HG02623 (cell line): ENCODE data around the gene ELOVL2.
"Not testable (repeated sequence)": the region's sequence is repeated elsewhere in the genome, so short reads cannot be mapped to it uniquely, and the experiment has no call there.

ENCODE experiments used
- ATAC-seq: cut with Tn5 transposase; IDR thresholded peaks from one replicate; pipeline ENCODE4 v1.9.1; 2021; ENCODE audit warnings: moderate library complexity; ENCODE audit not compliant: unreplicated experiment

Gene ELOVL2

DNA sequence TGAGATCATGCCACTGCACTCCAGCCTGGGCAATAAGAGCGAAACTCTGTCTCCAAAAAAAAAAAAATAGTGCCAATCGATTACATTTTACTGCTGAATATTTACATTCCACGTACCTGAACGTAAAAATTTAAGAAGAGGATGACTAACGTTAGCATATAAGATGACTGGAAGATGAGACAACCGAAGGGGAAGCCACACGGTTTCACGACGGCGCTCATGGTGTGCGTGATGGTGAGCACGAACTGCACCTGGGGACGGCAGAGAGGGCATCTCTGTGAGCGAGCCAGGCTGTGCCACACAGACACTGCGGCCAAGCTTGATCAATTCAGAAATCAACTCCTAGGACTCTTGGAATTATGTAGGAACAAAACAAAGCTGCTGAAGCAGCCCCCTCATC, 54.5 kb downstream of the ELOVL2 start:
- no peak for ATAC-seq

DNA sequence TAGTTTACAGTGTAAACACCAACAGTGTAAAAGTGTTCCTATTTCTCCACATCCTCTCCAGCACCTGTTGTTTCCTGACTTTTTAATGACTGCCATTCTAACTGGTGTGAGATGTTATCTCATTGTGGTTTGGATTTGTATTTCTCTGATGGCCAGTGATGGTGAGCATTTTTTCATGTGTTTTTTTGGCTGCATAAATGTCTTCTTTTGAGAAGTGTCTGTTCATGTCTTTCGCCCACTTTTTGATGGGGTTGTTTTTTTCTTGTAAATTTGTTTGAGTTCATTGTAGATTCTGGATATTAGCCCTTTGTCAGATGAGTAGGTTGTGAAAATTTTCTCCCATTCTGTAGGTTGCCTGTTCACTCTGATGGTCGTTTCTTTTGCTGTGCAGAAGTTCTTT, 59.1 kb downstream of the ELOVL2 start:
- ATAC-seq: not testable (repeated sequence)

DNA sequence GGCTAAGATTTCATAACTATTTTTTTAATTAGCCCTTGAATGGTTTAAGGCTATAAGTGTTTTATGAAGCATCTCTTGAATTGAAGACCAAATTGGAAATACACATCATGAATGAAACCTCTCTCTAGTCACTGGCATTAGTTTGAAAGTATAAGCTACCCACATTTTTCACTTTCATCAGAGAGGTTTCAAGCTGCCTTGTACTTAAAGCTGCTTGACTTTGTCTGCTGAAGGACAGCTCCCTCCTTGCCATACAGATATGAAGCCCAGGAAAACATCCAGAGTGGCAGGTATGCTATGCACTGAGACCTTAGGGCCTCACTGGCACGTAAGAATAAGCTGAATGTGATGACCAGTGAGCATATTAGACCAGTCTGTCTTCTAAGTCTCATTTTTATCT, 62.7 kb downstream of the ELOVL2 start:
- ATAC-seq: no peak

DNA sequence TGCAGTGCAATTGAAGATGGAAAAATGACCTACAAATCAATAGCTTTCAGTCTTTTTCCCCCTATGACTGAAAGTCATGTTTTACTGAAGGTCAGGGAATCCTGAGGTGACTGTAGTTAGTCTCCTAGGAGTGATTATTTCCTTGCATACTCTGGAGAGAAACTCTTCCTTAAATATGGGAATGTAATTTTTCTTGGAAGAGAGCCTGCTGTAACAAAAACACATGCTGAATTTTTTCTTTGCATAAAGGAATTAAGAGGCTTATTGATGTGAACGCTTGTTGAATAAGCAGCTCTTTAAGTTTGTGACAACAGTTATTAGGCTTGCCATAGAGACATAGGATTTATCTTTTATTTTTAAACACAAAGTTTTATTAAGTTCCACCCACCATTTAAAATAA, 64.5 kb downstream of the ELOVL2 start:
- no peak for ATAC-seq

DNA sequence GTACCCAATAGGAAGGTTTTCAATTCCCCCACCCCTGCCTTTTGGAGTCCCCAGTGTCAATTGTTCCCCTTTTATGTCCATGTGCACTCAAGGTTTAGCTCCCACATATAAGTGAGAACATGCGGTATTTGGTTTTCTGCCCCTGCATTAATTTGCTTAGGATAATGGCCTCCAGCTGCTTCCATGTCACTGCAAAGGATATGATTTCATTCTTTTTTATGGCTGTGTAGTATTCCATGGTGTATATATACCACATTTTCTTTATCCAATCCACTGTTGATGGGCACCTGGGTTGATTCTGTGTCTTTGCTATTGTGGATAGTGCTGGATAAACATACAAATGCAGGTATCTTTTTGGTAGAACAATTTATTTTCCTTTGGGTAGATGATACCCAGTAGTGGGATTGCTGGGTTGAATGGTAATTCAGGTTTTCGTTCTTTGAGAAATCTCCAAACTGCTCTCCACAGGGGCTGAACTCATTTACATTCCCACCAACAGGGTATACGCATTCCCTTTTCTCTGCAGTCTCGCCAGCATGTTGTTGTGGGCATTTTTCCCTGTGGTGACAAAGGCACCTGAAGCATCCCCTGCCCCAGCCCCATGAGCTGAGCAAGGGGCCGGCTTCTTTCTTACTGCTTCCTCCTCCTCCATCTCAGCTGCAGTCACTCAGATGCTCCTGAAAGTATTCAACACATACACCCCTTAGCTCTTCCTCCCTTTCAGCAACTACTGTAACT, 66.7 kb downstream of the ELOVL2 start:
- no peak for ATAC-seq

DNA sequence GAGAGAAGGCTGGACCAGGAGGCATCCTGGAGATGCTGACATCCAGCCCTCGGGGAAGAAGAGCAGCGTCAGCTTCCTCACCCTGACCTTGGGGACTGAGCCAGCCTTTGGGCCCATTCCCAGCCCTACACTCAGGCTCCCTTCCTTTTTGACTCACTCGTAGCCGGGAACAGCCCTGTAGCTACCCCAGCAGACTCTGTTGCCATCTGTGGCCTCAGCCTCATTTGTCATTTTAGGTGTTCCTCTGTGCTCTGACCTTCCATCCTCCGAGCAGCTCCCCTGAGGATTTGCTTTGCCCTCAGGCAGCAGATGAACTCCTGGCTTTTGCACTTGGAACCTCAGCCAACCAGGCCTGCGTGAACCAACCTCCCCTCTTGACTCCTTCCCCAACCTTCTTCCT, 67.5 kb downstream of the ELOVL2 start:
- no peak for ATAC-seq

DNA sequence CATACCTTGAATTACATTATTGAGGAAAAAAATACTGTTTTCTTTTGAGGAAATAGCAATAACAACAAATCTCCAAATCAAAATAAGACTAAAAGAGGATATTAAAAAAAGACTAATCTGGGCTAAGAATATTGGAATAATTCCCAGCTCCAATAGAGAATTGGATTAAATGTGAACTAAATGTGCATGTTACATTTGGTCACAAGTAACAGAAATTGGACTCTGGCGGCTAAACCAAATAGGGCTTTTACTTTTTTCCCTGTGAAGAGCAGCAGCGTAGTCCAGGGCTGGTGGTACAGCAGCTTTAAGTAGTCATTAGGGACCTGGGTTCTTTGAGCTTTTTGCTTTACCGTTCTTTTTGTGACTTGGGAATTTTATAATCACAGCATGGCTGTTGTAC, 71.9 kb downstream of the ELOVL2 start:
- no peak for ATAC-seq

DNA sequence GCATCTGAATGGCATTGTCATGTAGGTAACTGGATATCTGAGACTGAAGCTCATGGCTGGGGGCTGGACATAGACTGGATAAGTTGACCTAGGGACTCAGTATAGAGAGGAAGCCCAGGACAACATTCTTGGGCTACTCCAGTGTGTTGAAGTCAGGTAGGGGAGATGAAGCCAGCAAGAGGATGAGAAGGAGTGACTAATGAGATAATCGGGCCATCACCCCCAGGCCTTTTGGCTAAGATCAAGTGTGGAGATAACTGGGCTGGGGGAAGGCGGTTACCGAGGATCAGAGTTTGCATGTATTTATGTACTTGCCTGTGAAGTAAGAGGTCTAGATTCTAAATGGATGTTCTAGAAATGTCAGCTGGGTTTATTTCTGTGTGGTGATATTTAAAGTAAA, 73.4 kb downstream of the ELOVL2 start:
- ATAC-seq: no peak

DNA sequence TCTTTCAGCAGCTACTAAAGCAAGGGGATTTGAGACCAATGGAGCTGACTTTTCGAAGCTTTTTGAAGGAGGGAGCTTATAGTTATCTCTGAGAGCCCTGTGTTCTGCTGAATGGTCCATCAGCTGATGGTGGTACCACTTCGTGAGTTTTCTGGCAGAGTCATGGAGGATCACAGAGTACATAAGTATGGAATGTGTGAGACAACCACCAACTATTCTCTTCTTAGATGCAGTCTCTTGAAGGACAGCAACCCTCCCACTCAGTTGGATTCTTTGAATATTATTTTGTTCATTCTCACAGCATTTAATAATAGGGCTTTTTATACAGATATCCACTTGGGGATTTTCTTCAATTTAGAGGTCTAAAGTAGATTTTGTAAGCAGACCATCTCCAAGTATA, 75.3 kb downstream of the ELOVL2 start:
- ATAC-seq: no peak

DNA sequence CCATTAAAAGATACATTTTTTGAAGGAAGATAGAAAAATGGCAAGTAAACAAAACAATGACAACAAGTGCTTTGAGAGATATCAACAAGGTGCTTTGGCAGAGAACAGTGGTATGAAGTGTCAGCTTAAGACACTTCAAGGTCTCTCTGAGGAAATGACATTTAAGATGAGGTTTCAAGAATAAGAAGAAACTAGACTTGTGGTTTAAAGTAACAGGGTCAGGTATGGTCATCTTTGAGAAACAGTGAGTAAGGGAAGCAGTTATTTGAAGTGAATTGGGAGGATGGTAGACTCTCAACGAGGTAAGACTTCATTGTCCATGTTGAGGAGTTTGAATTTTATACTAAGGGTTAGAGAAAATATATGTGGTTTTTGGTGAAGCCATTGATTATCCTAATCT, 79.4 kb downstream of the ELOVL2 start:
- ATAC-seq: peak; percentile 76

DNA sequence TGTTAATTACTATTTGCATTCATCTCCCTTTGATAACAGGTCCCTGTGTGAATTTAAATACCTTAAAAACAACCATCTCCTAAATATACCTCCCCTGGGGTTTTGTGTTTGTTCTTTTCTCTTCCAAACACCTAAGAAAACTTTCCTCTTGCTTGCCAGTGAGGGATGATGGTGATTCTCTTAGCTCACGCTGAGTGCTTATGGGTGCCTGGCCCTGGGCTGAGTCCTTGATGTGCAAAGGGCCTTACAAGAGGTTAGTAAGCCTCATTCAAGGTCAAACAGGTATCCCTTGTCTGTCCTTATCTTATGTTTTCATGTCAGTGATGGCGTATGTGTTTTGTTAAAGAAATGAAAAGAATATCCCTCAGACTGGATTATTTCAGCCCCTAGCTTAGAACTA, 81.0 kb downstream of the ELOVL2 start:
- no peak for ATAC-seq

DNA sequence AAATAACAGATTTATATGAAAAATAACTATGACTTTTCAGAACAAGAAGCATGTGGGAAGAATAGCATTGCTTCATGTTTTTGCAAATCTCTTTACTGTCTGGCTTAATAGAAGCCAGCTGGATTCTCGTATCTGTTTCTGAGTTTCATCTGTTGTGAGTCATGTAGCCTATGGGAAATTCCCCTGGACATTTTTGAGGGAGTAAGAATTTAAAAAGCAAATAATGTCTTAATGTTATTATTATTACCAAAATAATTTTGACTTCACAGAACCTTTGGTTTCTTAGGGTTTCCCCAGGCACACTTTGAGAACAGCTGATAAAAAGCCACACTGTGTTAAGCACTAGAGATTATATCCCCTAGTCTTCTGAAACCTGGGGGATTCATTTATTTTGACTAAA, 81.4 kb downstream of the ELOVL2 start:
- ATAC-seq: peak; percentile 53

DNA sequence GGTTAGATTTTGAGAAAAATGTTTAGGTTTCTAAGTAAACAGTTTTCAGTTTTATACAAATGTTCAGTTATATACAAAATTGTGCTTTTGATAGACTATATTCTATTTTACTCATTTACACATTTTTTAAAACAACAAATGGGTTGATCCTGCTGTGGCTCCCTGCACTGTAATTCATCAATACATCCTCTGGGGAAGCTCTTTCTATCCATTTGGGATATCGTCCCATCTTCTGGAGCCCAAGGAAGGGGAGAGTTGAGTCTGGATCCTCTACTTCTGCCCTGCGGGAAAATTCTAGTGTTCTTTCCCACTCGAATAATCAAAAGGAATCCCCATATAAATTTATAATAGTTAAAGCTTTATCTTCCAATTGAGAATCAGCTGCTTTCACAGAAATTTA, 82.3 kb downstream of the ELOVL2 start:
- ATAC-seq: no peak

DNA sequence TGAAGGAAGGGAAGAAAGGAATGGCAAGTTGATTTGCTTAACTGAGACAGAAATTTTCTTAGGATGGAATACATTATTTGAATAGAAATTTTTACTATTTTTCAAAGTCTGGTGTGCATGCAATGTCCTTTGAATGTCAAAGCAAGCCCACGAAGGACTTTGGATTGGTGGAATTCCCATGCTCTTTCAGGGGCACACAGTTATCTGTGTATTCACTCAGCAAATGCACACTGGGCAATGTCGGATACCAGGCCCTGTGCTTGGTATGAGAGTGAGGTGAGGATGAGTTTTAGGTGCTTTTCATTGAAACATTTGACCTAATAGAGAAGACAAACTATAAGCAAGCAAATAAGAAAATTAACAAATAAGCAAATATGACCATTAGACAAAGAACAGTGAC, 83.9 kb downstream of the ELOVL2 start:
- no peak for ATAC-seq

DNA sequence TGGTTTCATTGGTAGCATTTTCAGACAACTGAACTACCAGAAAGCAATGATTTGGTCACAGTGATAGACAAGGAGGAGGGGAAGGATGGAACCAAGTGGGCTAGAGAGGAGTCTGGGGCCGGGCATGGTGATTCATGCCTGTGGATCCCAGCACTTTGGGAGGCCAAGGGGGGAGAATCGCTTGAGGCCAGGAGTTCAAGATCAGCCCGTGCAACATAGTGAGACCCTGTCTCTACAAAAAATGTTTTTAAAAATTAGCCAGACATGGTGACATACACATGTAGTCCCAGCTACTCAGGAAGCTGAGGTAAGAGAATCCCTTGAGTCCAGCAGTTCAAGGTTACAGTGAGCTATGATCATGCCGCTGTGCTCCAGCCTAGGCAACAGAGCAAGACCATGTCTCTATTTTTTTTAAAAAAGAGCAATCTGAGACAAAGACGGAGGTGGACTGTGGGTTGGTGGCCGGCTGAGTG, 86.7 kb downstream of the ELOVL2 start:
- ATAC-seq: no peak

DNA sequence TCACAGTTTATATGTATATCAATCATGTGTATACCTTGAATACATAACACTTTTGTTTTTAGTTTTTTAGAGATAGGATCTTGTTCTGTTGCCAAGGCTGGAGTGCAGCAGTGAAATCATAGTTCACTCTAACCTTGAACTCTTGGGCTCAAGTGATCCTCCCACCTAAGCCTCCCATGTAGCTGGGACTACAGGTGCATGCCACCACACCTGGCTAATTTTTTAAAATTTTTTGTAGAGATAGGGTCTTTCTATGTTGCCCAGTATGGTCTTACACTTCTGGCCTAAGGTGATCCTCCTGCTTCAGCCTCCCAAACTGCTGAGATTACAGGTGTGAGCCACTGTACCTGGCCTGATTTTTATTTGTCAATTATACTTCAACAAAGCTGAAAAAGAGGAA, 87.3 kb downstream of the ELOVL2 start:
- no peak for ATAC-seq

DNA sequence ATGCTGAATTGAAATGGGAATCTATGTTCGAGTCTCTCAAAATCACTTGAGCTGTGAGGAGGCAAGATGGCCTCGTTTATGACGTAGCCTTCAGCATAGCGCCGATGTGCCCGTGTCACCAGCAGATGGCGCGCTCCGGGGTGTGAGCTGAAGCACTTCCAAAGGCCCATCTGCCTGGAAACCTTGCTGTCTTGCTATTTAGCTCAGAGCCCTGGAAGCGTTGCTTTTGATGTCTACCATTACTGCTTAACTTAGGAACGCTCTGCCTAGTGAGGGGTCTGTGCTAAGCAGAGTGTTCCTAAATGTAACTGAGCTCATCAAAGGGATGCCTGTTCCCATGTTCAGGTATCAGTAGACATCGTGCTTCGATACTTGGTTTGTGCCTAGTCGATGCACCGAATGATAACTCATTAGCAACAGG, 89.5 kb downstream of the ELOVL2 start:
- no peak for ATAC-seq

DNA sequence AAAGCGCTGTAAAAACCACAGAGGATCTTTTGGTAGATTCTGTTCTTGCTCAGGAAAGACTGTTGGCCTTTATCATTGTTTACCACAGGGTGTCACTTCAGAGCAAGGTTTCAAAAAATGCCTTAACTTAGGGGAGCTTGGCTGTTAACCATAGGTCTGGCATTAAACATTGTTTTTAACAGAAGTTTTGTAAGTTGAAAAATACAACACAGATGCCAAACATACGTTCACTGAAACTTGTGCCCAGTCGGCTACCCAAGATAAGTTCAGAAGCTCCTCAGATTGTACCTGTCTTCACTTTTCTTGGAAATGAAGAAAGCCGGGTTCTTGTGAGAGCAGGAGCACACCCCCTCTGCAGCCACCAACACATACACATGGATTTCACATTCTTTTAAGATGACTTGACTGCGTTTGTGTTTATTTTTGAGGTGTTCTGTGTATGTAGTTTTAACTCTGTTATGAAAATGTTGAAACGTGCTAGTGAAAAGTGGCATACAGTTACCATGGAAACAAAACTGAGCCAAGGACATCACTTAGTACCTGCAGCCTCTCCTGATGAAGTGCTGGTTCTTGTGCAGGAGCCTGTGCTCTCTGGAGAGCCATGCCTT, 92.3 kb downstream of the ELOVL2 start:
- no peak for ATAC-seq

DNA sequence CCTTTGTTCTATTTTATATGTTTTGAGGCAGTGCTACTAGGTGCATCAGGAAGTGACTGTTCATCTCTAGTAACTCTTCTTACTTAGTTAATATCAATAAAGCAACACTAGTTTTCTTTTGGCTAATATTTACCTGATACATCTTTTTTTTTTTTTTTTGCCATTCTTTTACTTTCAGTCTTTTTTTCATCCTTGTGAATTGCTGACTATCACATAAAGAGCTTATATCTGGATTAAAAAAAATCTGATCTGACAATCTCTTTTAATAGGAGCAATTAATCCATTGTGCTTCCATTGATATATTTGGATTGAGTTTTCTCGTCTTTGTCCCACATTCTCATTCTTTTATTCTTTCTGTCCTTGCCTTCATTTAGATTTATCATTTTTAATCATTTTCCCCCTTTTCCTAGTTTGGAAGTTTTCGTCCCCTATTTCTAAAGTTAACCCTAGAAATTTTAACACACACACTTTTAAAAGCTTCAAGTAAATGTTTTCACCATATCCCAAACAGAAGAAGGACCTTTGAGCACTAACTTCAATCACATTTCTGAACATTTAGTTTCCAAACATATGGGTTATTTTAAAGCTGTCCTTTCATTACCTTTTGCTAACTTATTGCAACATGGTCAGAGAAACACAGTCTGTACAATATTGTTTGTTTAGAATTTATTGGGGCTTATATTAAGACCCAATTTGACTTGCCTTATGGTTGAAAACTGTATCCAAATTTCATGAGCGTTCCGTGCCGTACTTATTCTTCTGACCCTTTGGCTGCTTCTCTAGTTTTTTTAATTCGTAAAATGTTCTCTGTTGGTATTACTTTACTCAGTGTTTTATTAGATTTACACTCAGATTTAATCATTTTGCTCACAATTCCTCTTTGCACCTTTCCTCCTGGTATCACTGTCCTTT, 94.3 kb downstream of the ELOVL2 start:
- no peak for ATAC-seq

DNA sequence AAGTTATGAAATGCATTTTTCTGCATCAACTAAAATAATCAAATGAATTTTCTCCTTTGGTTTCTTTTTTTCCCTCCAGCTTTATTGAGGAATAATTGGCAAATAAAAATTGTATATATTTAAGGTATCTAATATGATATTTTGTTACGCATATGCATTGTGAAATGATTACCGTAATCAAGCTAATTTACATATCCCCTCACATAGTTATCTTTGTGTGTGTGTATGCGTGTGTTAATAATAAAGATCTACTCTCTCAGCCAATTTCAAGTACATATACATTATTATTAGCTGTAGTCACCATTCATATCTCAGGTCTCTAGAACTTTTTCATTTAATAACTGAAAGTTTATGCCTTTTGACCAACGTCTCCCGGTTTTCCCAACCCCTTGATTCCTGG, 96.1 kb downstream of the ELOVL2 start:
- no peak for ATAC-seq

DNA sequence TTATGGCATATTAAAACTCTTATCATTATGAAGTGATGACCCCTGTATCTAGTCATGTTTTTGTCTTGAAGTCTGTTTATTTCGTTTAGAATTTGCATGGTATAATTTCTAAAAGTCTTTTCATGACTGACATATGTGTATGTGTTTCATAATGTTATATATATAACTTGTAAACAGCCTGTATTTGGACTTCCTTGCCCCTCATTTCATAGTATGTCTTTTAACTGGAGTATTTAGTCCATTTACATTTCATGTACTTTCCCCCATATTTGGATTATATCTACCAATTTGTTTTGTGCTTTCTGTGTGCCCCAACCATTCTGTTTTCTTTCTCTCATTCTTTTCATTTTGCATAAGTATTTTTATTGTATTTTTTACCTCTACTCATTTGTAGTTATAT, 98.3 kb downstream of the ELOVL2 start:
- ATAC-seq: no peak

DNA sequence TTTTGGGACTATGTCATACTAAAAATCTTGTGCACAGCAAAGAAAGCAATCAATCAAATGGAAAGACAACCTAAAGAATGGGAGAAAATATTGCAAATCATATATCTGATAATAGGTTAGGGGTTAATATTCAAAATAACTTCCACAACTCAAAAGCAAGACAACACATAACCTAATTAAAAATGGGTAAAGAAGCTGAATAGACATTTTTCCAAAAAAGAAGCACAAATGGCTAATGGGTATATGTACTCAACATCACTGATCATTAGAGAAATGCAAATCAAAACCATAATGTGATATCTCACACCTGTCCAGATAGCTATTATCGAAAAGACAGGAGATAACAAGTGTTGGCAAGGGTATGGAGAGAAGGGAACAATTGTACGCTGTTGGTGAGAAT, 104.3 kb downstream of the ELOVL2 start:
- ATAC-seq: no peak
